H9 (cell line): ENCODE data around the gene HYAL1. TPM values are rescaled to one million over a fixed set of nuclear protein-coding genes. Genes with fewer than 3 reads are reported as not detected.

Experiments used
- DNase-seq: peaks from one replicate; pipeline ENCODE4 v3.0.0-alpha.2; 2017
- H2AFZ ChIP-seq: one replicate; pipeline ENCODE4 v1.6.1; 2013; ENCODE audit warnings: mild to moderate bottlenecking, low read length, control low read depth, moderate library complexity
- H2AK5ac ChIP-seq: 2 replicates; pipeline ENCODE4 v1.6.1; 2013; ENCODE audit warnings: low read length, control low read depth, mixed read lengths; ENCODE audit not compliant: insufficient read length
- H2BK120ac ChIP-seq: one replicate; pipeline ENCODE4 v1.6.1; 2013; ENCODE audit warnings: low read depth, mild to moderate bottlenecking, low read length, control low read depth, inconsistent platforms; ENCODE audit not compliant: poor library complexity, severe bottlenecking
- H2BK12ac ChIP-seq: 2 replicates; pipeline ENCODE4 v1.6.1; 2013; ENCODE audit warnings: low read length, control low read depth, mixed read lengths, low read depth; ENCODE audit not compliant: insufficient read length
- H2BK15ac ChIP-seq: 2 replicates; pipeline ENCODE4 v1.6.1; 2013; ENCODE audit warnings: low read depth, low read length, control low read depth
- H2BK20ac ChIP-seq: one replicate; pipeline ENCODE4 v1.6.1; 2013; ENCODE audit warnings: low read depth, mild to moderate bottlenecking, low read length, control low read depth, inconsistent platforms; ENCODE audit not compliant: poor library complexity, severe bottlenecking
- H2BK5ac ChIP-seq: 2 replicates; pipeline ENCODE4 v1.6.1; 2013; ENCODE audit warnings: low read length, control low read depth, mixed read lengths; ENCODE audit not compliant: insufficient read length
- H3K14ac ChIP-seq: 2 replicates; pipeline ENCODE4 v1.6.1; 2013; ENCODE audit warnings: low read length, control low read depth; ENCODE audit not compliant: insufficient read depth
- H3K18ac ChIP-seq: 2 replicates; pipeline ENCODE4 v1.6.1; 2013; ENCODE audit warnings: low read depth, mild to moderate bottlenecking, mixed read lengths, low read length, control low read depth; ENCODE audit not compliant: insufficient read length
- H3K23ac ChIP-seq: 2 replicates; pipeline ENCODE4 v1.6.1; 2013; ENCODE audit warnings: low read length, control low read depth, mixed read lengths, low read depth; ENCODE audit not compliant: insufficient read length
- H3K23me2 ChIP-seq: 2 replicates; pipeline ENCODE4 v1.6.1; 2013; ENCODE audit warnings: low read depth, mild to moderate bottlenecking, mixed read lengths, low read length, control low read depth; ENCODE audit not compliant: insufficient read length, poor library complexity, severe bottlenecking
- H3K27ac ChIP-seq: 2 replicates; pipeline ENCODE4 v1.5.1; 2013; ENCODE audit warnings: low read length, control low read depth, mixed read lengths, low read depth; ENCODE audit not compliant: insufficient read length
- H3K27me3 ChIP-seq: 2 replicates; pipeline ENCODE4 v1.6.1; 2013; ENCODE audit warnings: low read length, control low read depth, inconsistent platforms; ENCODE audit not compliant: insufficient read depth
- H3K4ac ChIP-seq: 2 replicates; pipeline ENCODE4 v1.6.1; 2013; ENCODE audit warnings: low read depth, mild to moderate bottlenecking, control low read depth, inconsistent platforms, low read length, moderate library complexity
- H3K4me1 ChIP-seq: 2 replicates; pipeline ENCODE4 v1.6.1; 2013; ENCODE audit warnings: low read length, control low read depth, inconsistent platforms; ENCODE audit not compliant: insufficient read depth
- H3K4me2 ChIP-seq: 2 replicates; pipeline ENCODE4 v1.6.1; 2013; ENCODE audit warnings: low read length, control low read depth, mixed read lengths; ENCODE audit not compliant: insufficient read length, insufficient read depth
- H3K56ac ChIP-seq: 2 replicates; pipeline ENCODE4 v1.6.1; 2013; ENCODE audit warnings: low read depth, mild to moderate bottlenecking, mixed read lengths, low read length, control low read depth; ENCODE audit not compliant: insufficient read length
- H3K79me1 ChIP-seq: 2 replicates; pipeline ENCODE4 v1.6.1; 2013; ENCODE audit warnings: low read depth, mild to moderate bottlenecking, moderate library complexity, low read length, control low read depth, inconsistent platforms; ENCODE audit not compliant: insufficient read depth, poor library complexity, severe bottlenecking
- H3K79me2 ChIP-seq: 2 replicates; pipeline ENCODE4 v1.6.1; 2013; ENCODE audit warnings: low read length, control low read depth, inconsistent platforms; ENCODE audit not compliant: insufficient read depth
- H3K9ac ChIP-seq: 2 replicates; pipeline ENCODE4 v1.6.1; 2013; ENCODE audit warnings: low read length, control low read depth, mixed read lengths; ENCODE audit not compliant: insufficient read length; ENCODE audit errors: extremely low read depth
- H3K9me3 ChIP-seq: one replicate; pipeline ENCODE4 v1.6.1; 2013; ENCODE audit warnings: low read depth, low read length, inconsistent platforms; ENCODE audit not compliant: control insufficient read depth
- H3T11ph ChIP-seq: one replicate; pipeline ENCODE4 v1.6.1; 2013; ENCODE audit warnings: mild to moderate bottlenecking, low read length, control low read depth, inconsistent platforms
- H4K20me1 ChIP-seq: one replicate; pipeline ENCODE4 v1.6.1; 2013; ENCODE audit not compliant: control insufficient read depth, insufficient read length, insufficient read depth
- H4K5ac ChIP-seq: 2 replicates; pipeline ENCODE4 v1.6.1; 2013; ENCODE audit warnings: low read depth, mild to moderate bottlenecking, mixed read lengths, low read length, control low read depth; ENCODE audit not compliant: insufficient read length
- H4K8ac ChIP-seq: replicated peaks from 2 replicates; pipeline ENCODE4 v1.6.1; 2013; ENCODE audit warnings: low read length, control low read depth, mixed read lengths, low read depth; ENCODE audit not compliant: insufficient read length
- H4K91ac ChIP-seq: 2 replicates; pipeline ENCODE4 v1.6.1; 2013; ENCODE audit warnings: low read depth, mild to moderate bottlenecking, moderate library complexity, mixed read lengths, low read length, control low read depth; ENCODE audit not compliant: insufficient read length
- H3K27ac Mint-ChIP-seq, 3 experiments: 2 replicates in 2 of 3; 3 replicates in 1 of 3; pipeline ENCODE4 v1.8.0; 2020 to 2021; ENCODE audit warnings: mixed read lengths in 3 of 3, mild to moderate bottlenecking in 1 of 3, moderate library complexity in 1 of 3
- H3K27me3 Mint-ChIP-seq: 2 replicates; pipeline ENCODE4 v1.8.0; 2021; ENCODE audit warnings: low read depth, mild to moderate bottlenecking, moderate library complexity, mixed read lengths
- H3K36me3 Mint-ChIP-seq, 3 experiments: 2 replicates in 2 of 3; 3 replicates in 1 of 3; pipeline ENCODE4 v1.8.0; 2020 to 2021; ENCODE audit warnings: low read depth in 3 of 3, mixed read lengths in 3 of 3; ENCODE audit not compliant: insufficient read depth in 1 of 3
- H3K4me1 Mint-ChIP-seq, 2 experiments: 2 replicates each; pipeline ENCODE4 v1.8.0; 2020; ENCODE audit warnings: mixed read lengths in 2 of 2
- H3K4me3 Mint-ChIP-seq, 2 experiments: 2 replicates in 1 of 2; 3 replicates in 1 of 2; pipeline ENCODE4 v1.8.0; 2020 to 2021; ENCODE audit warnings: mild to moderate bottlenecking in 2 of 2, mixed read lengths in 2 of 2, moderate library complexity in 1 of 2
- H3K9me3 Mint-ChIP-seq, 2 experiments: 2 replicates in 1 of 2; 3 replicates in 1 of 2; pipeline ENCODE4 v1.8.0; 2020; ENCODE audit warnings: mild to moderate bottlenecking in 2 of 2, mixed read lengths in 2 of 2, moderate library complexity in 1 of 2
- CTCF ChIP-seq: fragments of 200-600 bp; sonication (generic); conservative IDR thresholded peaks from 3 replicates; pipeline ENCODE4 v1.8.0; 2021; ENCODE audit warnings: antibody characterized with exemption, mild to moderate bottlenecking
- WGBS: extraction: QIAGEN DNeasy Blood & Tissue Kit; methylation state at CpG from one replicate; pipeline ENCODE4 v1.1.7; 2013; ENCODE audit warnings: missing lambda C conversion rate, low lambda C conversion rate, mixed read lengths; ENCODE audit not compliant: insufficient read length; ENCODE audit errors: extremely low coverage; 5-methylcytosine and 5-hydroxymethylcytosine counted together
- total RNA-seq: library from RNA; stranded (reverse); gene quantifications from 2 replicates; pipeline ENCODE4 v1.2.1, GENCODE V29; 2021

HYAL1 gene
- total RNA-seq, 1 experiment from 2014 or later: 2.0 TPM

GRCh38 chr3:50279255-50280016 lies 23.9 kb downstream of the HYAL1 start:
- H2BK12ac ChIP-seq: no peak overlapping the region
- H3K18ac ChIP-seq: no peak overlapping the region
- H3K4me1 ChIP-seq: no peaks in the 10 kb centered on the region
- H2AFZ ChIP-seq: no peak overlapping the region
- no peak overlapping the region for H2BK5ac ChIP-seq
- H4K8ac ChIP-seq: no peak overlapping the region
- H3K4ac ChIP-seq: no peak overlapping the region
- TF ChIP-seq CTCF: no peak
- no peak overlapping the region for H2BK120ac ChIP-seq
- H4K5ac ChIP-seq: no peak overlapping the region
- H3K9me3 Mint-ChIP-seq: no peaks in the 10 kb centered on the region
- H3K79me2 ChIP-seq: no peaks in the 10 kb centered on the region
- peaks cover 45% of the 10 kb centered on the region for H3K27me3 Mint-ChIP-seq
- no peak overlapping the region for H3K14ac ChIP-seq
- H3K4me3 Mint-ChIP-seq: no peak overlapping the region
- H3K27ac Mint-ChIP-seq: peak overlapping the region in 1 of 3 experiments; percentile 34; a peak in 1 of 7 replicates
- H3K79me1 ChIP-seq: no peaks in the 10 kb centered on the region
- H3K23ac ChIP-seq: no peak overlapping the region
- no peaks in the 10 kb centered on the region; a peak in 1 of 7 replicates for H3K36me3 Mint-ChIP-seq
- H3K9ac ChIP-seq: no peak overlapping the region
- H2BK15ac ChIP-seq: no peak overlapping the region
- no peaks in the 10 kb centered on the region for H4K20me1 ChIP-seq
- WGBS: no CpG with 5 or more reads among the region's 8 CpGs
- DNase-seq: no peak
- peaks cover 3% of the 10 kb centered on the region; the same call in 1 of the 2 replicates for H3K27me3 ChIP-seq
- H2AK5ac ChIP-seq: no peak overlapping the region
- H3K56ac ChIP-seq: no peak overlapping the region
- no peak overlapping the region for H2BK20ac ChIP-seq
- no peak overlapping the region for H3T11ph ChIP-seq
- H3K23me2 ChIP-seq: peaks cover 6% of the 10 kb centered on the region
- no peak overlapping the region for H3K27ac ChIP-seq
- peaks cover 15 to 17% of the 10 kb centered on the region in 2 experiments for H3K4me1 Mint-ChIP-seq
- H3K4me2 ChIP-seq: no peak overlapping the region
- no peak overlapping the region for H4K91ac ChIP-seq
- H3K9me3 ChIP-seq: no peaks in the 10 kb centered on the region
